ENCODE results near the gene NT5C.

NT5C gene

DNA sequence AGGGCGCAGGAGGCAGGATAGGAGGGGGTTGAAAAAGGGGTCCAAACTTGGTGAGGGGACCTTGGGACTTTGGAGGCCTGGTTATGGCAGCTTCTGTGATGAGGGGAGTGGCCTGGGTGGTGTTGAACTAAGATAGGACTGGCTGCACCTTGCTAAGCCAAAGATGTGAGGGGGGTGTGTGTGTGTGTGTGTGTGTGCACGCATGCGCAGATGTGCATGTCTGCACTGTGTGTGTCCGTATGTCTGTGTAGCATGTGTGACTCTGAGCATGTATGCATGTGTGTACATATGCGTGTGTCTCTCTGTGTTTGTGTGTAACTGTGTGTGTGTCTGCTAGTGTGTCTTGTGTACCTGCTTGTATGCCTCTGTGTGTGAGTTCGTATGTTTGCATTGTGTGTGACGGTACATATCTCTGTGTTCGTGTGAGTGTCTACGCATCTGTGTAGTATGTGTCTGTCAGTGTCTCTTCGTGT is 39.7 kb downstream of the NT5C start:
- no peak for DNase-seq (ENCODE audit: low read depth)

DNA sequence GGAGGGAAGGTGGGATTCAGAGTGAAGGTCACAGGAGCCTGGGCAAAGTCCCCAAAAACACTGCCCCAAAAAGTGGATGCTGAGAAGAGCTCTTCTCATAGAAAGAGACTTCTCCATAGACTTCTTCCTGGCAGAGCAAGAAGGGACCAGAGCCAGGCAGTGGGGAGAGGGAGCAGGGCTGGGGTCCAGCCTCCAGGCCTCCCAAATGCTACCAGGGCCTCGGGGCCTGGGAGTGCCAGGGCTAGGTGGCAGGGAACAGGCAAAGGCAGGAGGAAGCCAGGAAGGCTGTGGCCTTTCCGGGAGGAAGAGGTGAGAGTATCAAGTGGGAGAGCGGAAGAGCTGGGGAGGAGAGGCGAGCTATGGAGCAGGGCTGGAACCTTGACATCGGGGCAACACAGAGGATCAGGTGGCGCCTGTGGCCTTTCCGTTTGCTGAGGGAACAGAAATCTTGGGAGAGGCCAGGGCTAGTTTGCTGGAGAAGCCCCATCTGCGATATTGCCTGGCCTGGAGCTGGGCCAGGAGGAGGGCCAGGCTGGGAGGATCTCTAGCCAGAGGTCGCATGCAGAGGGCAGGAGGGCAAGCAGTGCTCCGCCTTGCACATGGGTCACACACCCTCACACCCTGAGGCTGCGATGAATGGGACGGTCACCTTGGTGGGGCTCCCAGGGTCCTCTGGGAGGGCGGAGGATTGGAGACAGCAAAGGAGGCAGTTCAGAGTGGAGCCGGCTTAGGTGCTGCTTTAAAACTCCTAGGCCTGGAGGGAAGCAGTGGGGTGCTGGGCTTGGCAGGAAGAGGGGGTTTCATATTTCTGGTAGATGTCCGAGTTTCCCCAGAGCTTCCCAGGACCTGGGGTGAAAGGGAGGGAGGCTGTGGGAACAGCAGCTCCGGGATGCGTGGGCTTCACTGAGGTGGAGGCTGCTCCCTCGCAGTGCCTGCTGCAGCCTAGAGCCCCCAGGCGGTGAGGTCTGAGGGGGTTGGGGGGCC is 40.4 kb downstream of the NT5C start:
- no peak for DNase-seq (ENCODE audit: low read depth)

DNA sequence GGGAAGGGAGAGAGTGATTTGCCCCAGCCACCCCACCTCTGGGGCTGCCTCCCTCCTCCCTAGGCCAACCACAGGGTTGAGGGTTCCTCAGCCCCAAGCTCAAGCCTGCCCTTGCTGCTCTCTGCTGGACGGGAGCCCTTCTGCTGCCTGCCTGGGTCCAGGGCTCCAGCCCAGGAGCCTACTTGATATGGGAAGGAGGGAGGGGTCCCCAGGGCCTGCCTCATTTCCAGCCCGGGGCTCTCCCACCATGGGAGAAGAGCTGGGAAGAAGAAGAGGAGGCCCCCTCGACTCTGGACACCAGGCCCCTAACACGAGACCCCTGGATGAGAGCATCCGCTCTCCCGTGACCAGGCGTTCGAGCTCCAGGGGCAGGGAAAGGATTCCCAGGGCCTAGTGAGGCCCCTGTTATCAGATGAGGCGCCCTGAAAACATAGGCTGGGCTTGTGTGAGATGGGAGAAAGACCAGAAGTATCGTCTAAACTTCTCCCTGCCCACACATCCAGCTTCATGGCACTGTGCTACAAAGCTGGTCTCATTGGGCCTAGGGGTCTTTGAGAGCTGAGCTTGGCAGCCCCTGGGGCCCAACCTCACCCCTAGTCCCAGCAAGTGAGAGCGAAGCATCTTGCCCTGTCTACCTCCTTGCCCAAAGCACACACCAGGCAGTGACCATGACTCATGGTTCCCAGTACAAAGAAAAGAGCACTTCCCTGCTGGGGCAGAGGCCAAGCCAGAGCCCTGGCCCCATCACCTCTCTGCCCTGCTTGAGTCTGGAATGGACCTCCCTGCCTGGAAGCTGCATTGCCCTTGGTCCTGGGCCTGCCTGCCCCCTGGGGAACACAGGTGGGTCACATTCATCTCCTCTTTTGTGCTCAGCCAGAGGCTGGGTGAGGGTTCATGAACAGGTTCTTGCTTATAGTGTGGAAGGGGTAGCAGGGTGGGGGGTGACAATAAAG is 42.8 kb downstream of the NT5C start:
- no peak for DNase-seq (ENCODE audit: low read depth)

DNA sequence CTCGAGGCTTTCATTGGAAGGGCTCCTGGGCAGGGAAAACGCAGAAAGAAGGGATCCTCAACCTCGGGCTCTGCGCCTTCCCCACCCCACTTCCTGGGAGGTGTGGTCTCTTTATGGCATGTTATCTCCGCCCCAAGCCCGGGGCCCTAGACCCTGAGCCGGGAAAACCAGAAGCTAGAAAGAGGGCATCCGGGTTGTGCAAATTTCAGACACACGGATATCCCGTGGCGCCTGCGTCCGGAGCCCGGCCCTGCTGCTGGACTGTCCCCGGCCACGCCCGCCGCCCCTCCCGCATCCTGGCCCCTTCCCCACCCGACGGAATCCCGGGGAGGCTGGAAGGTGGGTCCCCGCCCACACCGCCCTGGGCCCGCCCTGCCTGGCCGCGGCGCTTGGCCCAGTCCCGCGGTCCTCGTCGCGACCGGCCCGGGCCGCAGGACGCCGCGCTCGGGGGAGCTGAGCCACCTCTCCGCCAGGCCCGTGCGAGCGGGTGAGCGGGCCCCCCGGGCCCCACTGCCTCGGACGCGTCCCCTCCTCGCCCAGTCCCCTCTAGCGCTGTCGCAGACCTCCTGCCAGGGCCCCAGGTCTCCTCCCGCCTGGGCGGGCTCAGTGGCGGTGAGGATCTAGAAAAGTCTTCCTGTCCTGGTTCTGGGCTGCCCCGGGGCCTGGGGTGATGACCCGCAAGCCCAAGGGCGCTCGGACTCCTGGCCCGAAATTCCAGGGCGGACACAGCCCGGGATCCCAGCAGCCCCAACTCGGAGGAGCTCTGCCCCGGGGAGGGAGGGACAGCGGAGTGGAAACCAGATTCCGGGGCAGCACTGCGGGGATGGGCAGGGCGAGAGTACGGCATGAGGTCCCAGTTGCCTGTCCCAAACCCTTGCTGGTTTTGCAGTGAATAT is 43.7 kb downstream of the NT5C start, which contains the start of gene SLC16A5:
SLC16A5 (plus strand) TSS at position 397 of the 896 bp plus-strand sequence. CDS start 5,683 bp downstream, outside the sequence.
- DNase-seq (ENCODE audit: low read depth) = no peak

DNA sequence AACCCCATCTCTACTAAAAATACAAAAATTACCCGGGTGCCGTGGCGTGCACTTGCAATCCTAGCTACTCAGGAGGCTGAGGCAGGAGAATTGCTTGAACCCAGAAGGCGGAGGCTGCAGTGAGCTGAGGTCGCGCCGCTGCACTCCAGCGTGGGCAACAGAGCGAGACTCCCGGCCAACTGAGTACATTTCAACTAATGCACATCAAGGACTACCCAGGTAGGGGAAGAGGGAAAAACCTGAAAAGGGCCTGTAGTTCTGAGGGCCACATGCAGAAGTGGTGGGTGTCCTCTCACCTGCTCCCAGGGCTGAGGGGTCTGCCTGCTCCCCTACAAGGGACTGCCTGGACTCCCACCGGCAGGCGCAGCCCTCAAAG is 44.4 kb downstream of the NT5C start:
- no peak for DNase-seq (ENCODE audit: low read depth)

DNA sequence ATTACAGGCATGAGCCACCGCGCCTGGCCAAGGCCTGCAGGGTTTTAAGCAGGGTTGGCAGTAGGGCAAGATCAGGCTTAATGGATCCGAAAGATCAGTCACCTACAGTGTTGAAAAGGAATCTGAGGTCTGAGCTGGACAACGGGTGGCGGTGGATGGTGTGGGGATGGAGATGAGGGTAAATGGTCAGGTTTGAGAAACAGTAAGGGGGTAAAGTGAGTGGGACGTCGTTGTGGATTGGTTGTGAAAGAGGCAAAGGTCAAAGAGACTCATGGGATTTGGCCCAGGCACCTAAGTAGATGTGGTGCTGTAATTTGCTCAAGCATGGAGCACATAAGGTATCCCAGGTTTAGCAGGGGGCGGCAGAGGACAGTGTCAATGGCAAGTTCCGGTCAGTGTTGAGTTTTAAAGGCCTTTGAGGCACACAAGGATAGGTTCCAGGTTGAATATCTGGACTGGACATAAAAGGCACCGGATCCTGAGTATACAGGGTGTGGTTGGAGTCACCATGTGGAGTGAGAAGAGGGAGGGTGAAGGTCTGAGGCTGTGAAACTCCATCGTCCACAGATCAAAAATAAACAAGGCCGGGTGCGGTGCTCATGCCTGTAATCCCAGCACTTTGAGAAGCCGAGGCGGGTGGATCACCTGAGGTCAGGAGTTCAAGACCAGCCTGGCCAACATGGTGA is 44.9 kb downstream of the NT5C start:
- no peak for DNase-seq (ENCODE audit: low read depth)

DNA sequence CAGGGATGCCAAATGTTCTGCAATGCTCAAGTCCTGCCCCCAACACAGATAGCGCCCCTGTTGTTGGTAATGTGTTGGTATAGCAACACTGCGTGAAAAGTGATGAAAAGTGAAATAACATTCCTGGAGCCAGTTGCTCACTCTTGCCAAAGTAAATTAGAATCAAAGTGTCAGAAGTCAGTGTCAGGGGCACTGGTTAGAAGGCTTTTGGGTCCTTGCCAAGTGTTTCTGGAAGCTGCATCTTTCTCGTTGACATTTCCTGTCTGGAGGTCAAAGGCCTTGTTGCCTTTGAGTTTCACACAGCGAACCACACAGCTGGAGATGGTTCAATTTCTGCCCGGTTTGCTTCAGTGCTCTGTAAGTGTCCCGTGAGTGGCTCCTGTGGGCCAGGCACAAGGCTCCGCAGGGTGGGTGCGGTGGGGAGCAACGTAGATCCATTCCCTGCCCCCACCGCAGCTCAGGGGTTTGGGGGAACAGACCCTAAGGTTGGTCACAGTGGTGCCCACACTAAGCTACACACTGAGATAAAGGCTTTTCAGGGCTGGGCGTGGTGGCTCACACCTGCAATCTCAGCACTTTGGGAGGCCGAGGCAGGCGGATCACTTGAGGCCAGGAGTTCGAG is 47.4 kb downstream of the NT5C start:
- DNase-seq (ENCODE audit: low read depth) = no peak

DNA sequence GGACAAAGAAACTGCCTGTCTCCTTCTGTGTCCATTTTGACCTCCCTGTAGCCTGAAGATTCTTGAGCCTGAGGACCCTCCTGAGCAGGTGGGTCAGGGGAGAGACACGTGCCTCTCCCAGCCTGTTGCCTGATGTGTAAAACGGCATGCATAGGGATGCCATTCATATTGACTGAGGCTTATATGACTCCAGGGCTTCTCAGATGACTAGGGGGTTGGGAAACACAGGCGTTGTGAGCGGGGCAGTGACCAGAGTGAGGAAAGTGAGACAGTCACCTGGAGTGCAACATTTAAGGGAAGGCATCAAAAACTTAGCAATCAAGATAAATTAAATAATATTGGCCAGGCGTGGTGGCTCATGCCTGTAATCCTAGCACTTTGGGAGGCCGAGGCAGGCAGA is 48.9 kb downstream of the NT5C start:
- no peak for DNase-seq (ENCODE audit: low read depth)

DNA sequence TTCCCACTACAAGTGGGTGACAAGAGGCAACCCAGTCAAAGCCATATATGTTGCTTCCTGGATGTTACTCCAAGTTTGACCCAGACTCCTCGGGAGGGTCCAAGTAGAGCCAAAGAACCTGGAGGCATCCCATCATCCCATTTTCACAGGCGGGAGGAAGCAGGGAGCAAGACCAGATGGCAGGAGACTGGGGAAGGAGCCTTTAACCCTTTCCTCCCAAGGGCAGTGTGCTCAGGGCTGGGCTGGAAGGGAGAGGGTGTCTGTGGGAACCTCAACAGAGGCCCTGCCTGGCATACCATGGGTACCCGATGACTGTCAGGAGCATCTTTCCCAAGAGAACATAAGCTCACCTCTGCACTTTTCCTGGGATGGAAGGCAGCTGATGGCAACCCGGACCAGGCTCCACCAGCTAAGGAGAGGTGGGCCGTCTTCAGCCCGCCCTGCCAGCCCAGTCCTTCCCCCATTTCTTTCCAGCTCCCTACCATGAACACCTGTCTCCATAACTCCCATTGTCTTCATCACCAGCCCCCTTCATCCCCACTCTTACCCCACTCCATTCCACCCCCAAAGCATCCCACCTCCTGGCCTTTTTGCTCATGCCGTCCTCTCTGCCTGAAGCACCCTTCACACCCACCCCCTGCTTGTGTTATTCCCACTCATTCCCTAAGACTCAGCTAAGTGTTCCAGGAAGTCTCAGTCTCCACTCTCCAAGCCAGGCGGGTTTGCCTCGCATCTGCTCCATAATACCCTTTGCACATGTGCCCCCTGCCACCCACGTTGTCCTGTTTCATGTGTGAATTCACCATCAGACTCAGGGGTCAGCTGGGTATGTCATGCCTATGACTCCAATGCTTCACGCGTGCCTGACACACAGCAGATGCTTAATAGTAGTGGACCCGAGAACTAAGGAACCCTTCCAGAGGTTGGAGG is 49.7 kb downstream of the NT5C start:
- DNase-seq (ENCODE audit: low read depth) = no peak
